Daoy (cell line): ENCODE measurements around the gene ADPRHL1. TPM values are rescaled to one million over a fixed set of nuclear protein-coding genes. Genes with fewer than 3 reads are reported as not detected.
"Not testable (repeated sequence)": the region's sequence is repeated elsewhere in the genome, so short reads cannot be mapped to it uniquely, and the experiment has no call there.

Experiments
- DNase-seq: peaks from one replicate; pipeline ENCODE4 v3.0.0-alpha.2; 2015; ENCODE audit warnings: low read depth
- total RNA-seq: library from RNA; depleted of rRNA; stranded (reverse); fragments of >200 nt; shearing (Covaris generic); gene quantifications from 2 replicates; pipeline ENCODE4 v1.2.3, GENCODE V29; 2014

The ADPRHL1 gene
- total RNA-seq, 1 experiment from 2014 or later, result 1.4 TPM

GRCh38 chr13:113402471-113403254 is 50.6 kb downstream of the ADPRHL1 start:
- no peak for DNase-seq

- DNase-seq, result no peak
Measured at GRCh38 chr13:113401452-113402415, 51.6 kb downstream of the ADPRHL1 start.

DNA sequence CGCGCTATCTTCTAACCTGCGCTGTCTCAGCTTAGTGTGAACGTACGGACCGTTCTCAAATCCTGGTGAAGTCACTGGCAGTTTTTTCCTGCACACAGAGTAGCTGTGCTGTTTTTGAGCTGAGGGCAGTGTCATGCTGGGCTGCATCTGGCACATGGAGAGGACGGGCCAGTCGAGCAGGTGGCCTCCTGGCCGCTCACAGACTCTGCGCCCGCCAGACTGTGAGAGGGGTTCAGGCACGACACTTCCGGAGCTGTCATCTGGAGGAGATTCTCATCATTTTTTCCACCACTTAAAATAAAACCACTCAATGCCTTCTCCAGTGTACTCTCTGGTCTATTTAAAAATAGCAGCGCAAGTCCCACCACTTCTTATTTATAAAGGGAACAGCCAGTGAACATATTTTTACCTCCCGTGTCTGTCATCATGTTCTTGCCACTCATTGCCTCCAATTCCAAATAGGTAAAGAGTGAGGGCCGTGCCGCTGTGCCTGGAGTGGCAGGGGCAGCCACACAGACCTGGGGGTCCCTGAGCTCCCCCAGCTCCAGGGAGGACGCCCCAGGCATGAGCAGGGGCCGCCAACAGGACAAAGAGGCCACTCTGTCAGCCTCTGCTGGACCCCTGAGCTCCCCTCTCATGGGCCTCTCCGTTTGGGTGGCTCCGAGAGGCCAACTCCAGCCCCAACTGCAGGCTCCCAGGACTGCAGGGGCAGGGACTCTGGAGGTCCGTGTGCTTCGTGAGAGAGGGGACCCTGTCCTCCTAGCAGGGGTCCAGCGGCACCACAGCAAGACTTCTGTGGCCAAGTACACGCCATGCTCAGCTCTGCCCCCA is 52.5 kb downstream of the ADPRHL1 start:
- DNase-seq, result no peak

- DNase-seq, result no peak
Measured at GRCh38 chr13:113399755-113400149, 53.5 kb downstream of the ADPRHL1 start.

DNA sequence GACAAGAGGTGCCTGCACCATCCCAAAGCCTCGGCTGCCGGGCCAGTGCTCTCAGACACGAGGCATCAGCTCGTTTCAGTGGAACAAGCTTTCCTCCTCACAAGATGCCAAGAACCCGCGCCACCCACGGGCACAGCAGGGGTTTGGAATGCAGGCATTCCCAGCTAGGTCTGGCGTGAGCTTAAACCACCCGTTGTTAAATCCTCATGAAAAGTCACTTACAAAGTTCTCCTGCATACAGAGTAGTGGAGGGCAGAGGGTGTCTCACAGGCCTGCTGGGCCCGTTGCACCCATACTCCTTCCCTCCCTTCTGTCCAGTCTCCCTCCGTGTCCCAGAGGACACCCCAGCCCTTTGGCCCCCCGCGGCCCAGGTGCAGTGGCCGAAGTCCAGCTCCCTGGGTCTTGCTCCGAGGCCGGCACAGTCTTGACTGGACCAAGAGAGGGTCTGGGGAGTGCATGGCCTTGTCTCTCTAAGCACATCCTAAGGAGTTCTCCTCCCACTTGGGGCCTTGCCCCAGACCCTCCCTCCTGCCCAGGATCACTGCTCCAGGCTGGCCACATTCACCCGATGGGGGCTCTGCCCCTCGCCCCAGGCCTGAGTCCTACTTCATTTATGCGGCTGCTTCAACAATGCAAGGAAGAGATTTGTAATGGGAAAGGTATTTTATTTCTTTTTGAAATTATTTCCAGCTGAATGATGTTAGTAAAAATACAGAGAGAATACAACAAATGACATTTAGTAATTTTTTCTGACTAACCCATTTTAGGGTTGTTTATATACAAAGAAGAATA is 54.1 kb downstream of the ADPRHL1 start:
- DNase-seq, result peak; percentile 22

DNA sequence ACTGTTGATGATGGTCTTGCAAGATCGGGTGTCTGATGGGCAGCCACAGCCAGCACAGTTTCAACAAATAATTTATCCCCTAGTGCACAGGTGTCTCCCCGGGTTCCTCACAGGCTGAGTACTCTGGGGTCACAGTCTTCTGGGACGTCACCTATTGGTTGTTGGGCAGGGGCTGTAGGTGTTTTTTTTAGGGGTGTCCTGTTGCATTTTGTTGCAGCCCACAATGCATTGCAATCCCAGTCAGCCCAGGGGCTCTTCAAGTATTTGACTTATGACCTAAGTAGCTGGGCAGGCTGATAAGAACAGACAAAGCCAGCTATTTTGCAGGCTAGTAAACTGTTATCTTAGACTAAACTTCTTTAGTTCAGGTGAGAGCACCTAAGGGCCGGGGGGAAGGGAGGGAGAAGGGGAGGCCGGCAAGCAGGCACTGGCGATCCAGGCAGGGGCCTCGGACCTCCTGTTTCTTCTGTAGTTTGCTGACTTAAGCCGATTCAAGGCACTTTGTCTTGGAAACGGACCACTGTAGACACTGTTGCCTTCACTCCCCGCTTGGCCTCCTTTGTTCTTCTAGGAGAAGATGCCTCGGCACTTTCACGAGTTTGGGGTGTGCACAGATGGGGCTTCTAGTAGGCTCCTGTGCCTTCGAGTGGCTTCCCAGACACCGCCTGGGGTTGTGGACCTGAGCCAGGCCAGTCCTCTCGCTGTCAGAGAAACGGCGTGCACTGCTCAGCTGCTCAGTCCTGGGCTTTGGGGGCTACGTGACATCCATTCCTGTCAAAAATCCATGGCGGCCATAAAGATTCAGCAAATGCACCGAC is 55.5 kb downstream of the ADPRHL1 start:
- no peak for DNase-seq

- no peak for DNase-seq
Measured at GRCh38 chr13:113394339-113394640, 59.0 kb downstream of the ADPRHL1 start.

DNA sequence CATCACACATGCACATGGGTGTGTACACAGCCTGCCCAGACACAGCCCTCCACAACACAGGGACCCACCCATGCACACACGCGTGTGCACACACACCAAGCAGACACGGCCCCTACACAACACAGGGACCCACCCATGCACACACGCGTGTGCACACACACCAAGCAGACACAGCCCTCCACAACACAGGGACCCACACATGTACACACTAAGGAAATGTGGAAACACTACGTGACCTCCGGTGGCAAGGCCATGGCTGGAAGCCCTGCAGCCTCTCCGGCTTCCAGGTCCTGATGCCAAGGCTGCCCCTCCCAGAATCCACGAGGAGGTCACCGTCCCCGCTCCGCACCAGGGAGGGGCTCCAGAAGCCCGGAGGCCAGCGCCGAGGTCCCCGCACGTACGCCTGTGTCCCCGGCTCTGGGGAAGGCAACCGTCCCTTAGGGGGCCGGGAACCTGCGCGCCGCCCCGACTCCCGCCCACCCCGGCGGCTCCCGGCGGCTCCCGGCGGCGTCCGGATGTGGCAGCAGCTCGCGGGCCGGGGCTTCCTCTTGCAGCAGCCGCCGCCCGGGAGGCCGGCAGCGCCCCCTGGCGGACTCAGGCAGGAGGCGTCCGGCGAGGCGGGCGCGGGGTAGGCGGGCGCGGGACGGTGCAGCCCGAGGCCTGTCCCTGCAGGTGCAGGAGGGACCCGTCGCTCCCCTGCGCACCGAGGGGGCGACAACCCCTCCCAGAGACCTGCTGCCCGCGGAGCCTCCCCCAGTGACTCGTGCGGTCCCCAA is 59.5 kb downstream of the ADPRHL1 start:
- DNase-seq, result peak; percentile 77

DNA sequence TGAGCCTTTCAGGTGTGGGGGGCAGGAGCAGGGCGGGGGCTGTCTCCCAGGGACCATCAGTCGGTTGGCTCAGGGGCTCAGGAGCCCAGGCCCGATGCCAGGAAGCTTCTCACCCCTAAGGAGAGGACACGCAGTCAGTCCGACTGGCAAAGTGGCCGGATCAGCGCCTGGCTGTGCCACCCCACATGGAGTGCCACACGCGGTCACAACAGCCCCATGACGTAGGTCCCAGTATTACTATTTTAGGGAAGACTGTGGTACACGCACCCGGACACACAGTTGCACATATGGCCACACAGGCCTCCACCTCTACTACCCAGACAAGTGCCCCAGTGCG is 60.1 kb downstream of the ADPRHL1 start:
- no peak for DNase-seq

DNA sequence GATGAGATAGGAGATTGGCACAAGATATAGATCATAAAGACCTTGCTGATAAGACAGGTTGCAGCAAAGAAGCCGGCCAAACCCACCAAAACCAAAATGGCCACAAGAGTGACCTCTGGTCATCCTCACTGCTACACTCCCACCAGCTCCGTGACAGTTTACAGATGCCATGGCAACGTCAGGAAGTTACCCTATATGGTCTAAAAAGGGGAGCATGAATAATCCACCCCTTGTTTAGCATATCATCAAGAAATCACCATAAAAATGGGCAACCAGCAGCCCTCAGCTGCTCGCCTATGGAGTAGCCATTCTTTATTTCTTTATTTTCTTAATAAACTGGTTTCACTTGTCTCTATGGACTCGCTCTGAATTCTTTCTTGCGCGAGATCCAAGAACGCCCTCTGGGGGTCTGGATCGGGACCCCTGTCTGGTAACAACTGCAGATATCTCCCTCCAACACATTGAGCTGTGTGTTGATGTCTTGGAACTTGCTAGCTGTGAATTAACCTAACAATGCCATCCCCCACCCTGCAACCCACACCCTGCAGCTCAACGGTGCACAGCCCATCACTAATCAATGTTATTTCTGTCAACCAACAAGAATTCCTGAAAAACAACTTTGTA is 62.3 kb downstream of the ADPRHL1 start:
- DNase-seq, result no peak

DNA sequence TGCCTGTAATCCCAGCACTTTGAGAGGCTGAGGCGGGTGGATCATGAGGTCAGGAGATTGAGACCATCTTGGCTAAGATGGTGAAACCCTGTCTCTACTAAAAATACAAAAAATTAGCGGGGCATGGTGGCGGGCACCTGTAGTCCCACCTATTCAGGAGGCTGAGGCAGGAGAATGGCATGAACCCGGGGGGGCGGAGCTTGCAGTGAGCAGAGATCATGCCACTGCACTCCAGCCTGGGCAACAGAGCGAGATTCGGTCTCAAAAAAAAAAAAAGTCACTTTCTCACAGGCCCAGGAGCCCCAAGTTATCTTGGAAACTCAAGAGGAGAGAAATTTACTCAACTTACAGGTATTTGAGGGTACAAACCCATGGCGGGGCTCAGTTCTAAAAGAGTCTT is 63.7 kb downstream of the ADPRHL1 start:
- not testable (repeated sequence) for DNase-seq

DNA sequence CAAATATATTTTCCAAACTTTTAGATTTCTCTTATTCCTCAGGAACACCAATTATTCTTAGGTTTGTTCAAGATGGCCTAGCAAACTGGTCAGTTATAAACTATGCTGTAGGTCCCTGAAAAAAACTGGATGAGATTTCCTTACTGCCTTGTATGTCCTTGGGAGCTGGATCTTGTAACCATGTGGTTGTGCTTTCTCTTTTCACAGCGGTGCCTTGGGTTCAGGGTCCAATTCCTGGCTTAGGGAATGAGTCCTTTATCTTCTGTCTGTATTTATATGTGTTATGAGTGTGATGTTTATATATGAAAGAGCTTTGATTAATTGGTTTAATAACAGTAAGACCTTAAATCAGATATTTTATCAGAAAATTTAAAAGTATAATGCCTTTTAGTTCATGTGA is 65.9 kb downstream of the ADPRHL1 start:
- DNase-seq, result no peak

DNA sequence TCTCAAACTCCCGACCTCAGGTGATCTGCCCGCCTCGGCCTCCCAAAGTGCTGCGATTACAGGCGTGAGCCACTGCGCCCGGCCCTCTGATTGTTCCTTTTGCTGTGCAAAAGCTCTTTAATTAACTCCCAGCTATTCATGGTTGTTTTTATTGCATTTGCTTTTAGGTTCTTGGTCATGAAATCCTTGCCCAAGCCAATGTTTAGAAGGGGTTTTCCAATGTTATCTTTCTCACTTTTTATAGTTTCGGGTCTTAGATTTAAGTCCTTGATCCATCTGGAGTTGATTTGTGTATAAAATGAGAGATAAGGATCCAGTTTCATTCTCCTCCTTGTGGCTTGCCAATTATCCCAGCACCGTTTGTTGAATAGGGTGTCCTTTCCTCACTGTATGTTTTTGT is 70.2 kb downstream of the ADPRHL1 start:
- DNase-seq, result no peak

DNA sequence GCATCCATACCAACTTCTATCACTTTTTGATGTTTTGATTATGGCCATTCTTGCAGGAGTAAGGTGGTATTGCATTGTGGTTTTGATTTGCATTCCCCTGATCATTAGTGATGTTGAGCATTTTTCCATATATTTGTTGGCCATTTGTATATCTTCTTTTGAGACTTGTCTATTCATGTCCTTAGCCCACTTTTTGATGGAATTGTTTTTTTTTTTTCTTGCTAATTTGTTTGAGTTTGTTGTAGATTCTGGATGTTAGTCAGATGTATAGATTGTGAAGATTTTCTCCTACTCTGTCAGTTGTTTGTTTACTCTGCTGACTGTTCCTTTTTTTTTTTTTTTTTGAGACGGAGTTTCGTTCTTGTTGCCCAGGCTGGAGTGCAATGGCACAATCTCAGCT is 70.7 kb downstream of the ADPRHL1 start:
- DNase-seq, result not testable (repeated sequence)

GRCh38 chr13:113378825-113379224 is 74.5 kb downstream of the ADPRHL1 start:
- no peak for DNase-seq

DNA sequence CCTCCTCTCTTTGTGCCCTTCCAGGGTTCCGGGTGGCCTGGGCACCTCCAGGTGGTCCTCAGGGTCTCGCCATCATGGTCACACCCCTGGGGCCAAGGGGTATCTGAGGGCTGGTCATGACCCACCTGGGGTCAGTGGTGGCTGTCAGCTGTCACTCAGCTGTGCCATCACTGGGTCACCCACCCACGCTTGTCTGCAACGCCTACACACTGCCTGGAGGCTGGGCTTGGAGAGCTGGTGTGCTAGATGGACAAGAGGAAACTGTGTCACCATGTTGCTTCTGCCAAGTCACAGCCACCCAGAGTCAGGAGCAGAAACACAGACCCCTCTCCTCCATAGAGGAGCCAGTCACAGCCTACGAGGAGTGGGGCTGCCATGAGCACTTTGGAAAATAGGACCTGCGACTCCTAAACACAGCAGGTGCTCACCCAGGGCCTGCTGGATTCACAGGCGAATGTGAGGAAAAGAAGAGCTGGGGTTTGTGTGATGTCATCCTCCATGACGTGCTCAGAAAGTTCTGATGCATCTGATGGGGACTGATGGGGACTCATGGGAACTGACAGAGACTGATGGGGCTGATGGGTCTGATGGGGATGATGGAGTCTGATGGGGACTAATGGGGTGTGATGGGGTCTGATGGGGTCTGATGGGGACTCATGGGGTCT is 78.6 kb downstream of the ADPRHL1 start:
- no peak for DNase-seq

DNA sequence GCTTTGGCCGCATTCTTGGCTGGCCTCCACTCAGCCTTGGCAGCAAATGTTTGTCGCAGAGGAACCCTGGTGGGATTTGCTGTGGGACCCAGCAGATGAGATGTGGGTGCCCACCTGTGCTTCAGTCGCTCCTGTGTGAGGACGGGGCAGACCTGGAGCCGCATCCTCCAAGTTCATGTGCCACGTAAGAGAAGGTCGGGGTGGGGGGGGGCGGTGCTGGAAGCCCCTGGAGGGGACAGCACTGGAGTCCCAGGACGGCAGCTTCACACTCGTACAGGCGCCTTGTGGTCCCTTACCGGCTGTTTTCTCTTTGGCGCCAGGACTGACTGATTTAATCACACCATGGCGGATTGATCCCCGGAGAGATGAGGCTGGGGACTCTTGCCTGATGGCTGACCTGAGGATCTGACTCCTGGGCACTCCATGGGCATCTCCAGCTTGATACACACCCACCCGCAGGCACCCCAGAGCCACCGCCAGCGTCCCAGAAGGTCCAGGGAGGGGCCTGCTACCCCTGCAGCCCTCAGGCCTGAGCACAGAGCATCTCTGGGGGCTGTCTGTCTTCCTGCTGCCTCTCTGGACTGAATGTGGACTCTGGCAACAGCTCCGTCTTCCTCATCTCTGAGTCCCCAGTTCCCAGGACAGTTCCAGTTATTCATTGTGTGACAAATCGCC is 79.3 kb downstream of the ADPRHL1 start:
- DNase-seq, result no peak

- DNase-seq, result not testable (repeated sequence)
Measured at GRCh38 chr13:113371701-113372100, 81.6 kb downstream of the ADPRHL1 start.
